Stimulated activated CD4-positive, alpha-beta T cell treated with anti-CD3 and anti-CD28 coated beads, Interleukin-15, amount 100 ng/mL, for 1 hour (primary cell): ENCODE data around the gene PDAP1.
"Not testable (repeated sequence)": the region's sequence is repeated elsewhere in the genome, so short reads cannot be mapped to it uniquely, and the experiment has no call there.

Source experiments
- DNase-seq, 2 donors: peaks; one replicate each; pipeline ENCODE4 v3.0.0-alpha.2; 2020; ENCODE audit warnings: low read depth in 1 of 2, low spot score in 1 of 2

Gene PDAP1, protein sequence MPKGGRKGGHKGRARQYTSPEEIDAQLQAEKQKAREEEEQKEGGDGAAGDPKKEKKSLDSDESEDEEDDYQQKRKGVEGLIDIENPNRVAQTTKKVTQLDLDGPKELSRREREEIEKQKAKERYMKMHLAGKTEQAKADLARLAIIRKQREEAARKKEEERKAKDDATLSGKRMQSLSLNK

DNA sequence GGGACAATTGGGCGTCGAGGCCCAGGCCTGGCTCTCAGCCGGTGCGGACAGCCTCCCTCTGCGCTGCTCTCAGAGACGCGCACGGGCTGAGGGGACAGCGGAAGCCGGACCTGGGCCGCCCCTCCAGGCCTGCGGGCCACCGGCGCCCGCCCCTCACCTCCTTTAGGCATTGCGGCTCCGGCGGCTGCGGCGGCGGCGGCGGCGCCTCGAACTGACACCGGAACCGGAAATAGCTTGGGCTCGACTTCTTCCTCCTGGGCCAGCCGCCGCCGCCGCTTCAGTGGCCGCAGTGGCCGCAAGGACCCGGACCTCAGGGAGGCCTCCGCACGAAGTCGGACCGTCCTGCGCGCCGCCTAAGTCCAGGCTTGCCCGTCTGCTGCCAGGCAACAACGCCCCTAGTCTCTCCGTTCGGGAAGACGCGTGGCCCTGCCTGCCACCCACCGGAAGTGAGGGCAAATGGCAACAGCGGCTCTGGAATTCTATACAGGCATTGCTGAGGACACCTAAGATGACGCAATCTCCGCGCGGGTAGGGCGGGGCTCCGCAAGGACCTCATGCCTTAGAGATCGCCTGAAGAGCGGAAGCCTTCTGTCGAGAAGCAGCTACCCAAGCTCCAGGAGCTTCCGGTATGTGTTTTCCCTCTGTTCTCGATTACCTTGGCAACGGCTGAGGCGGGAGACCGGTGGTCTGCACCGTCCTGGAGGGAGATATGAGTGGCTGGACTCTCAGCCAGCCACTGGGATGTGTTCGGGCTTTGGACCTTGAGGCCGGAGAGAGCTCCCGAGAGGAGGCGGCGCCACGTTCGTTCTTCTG lies at the start of gene PDAP1, which contains the start of gene BUD31:
Gene PDAP1 (minus strand): TSS at position 219 of the 813 bp plus-strand sequence. CDS start 49 bp downstream, at position 170.
Gene BUD31 (plus strand): TSS at position 591 of the 813 bp plus-strand sequence. CDS start 2,124 bp downstream, outside the sequence.
- peak; percentile 83 to 92 for DNase-seq

DNA sequence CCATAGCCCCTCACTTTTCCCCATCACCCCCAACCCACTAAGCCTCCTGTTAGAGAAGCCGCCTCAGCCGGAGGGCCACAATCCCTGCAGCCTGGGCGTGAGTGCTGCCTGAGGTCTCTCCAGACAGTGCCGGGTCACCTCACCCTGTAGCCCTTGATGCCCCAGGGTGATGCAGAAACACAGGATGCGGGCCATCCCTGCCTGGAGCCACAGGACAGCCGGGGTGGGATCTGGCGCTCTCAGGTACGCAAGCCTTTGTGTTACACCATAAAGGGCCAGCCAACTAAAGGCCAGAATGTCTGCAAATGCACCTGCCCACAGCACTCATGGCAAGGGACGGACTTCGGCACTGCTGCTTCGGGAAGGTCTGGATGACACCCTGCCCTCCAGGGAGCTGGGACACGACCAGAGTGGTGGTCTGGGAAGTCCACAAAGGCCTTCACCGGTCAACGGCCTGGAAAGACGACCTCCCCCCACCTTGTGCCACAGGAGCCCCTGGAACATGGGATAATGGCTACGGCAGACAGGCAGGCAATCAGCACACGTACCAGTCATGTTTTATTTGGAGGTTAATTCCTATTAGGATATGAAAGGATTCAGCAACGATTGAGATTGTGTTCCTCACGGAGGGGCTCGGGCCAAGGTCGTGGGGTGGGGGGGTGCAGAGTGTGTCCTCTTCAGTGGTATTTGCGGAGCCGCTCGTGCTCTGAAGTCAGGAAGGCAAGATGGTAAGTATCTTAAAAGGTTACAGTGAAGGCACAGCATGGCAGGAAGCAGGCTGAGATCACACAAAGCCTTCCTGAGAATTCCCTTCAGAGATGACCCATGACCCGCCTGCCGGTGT lies 49.5 kb upstream of the PDAP1 start:
- DNase-seq, result no peak

DNA sequence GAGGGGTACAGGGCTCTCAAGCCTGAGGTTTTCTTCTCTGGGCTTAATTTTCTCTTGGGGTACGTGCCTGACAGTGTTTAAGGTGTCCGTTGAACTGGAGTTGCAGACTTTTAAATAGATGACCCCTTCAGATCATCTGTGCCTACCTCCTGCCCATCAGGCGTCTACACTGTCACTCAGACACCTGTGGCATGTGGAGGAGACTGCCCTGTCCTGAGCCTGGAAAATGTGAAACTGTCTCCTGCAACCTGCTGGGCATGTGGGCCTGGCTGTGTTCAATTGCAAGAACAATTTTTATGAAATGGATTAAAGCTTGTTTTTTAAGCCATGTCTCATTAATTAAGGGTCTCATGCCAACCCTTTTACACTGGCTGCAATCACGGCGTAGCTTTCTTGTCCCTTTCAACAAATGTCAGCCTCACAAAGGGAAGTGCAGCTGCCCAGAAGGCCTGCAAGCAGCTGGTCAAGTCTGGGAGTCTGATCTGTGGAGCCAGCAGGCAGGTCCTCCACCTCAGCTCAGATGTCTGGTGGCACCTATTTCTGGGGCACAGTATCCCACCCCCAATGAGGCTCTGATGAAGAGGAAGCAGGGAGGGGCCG lies 48.8 kb upstream of the PDAP1 start:
- no peak for DNase-seq

DNA sequence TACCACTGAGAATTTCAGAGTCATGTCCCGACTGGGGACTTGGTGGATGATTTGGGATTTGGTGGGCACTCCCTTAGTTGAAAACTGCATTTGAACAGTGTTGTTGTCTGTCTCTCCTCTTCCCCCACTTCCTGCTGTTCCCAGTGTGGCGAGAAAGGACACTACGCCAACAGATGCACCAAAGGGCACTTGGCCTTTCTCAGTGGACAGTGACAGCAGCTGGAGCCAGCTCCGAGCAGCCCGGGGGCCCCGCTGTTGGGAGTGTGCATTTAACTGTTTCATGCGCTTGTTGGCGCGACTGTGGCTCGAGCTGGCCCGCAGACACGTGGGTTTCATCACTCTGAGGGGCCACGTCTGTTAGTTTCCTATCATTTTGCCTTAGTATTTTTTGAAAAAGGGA lies 47.9 kb upstream of the PDAP1 start:
- no peak for DNase-seq

DNA sequence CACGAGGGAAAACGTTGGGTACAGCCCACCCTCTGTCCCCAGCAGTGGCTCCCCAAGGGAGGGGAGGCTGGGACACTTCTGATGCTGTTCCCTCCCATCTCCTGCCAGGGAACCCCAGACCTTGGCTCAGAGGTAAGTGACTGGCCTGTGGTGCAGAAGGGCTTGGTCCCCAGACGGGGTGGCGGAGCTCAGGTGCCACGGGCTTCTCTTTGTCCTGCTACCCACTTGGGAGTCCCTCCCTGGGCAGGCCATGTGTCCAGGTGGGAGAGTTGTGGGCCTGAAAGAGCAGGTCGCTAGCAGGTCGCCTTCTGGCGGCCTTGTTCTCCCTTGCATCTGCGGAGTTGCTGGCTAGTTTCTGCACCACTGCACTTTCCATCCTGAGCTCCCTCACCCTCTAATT lies 47.5 kb upstream of the PDAP1 start:
- no peak for DNase-seq

DNA sequence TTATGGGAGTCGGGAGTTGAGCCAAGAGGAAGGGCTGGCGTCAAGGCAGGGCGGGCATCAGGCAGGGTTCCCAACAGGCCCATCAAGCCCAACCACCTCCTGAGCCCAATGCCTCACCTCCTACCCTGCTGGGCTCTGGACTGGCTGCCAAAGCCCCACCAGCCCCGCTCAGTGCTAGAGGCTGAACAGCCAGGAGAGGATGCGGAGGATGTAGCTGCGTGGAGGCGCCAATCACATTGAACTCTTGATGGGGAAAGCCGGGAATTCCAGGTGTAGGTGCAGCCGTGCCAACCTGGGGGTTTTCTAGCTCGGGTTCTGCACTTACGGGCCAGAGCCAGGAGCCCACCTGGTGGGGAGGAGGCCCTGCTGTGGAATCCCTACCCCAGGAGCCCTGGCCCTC lies 44.7 kb upstream of the PDAP1 start:
- no peak for DNase-seq

DNA sequence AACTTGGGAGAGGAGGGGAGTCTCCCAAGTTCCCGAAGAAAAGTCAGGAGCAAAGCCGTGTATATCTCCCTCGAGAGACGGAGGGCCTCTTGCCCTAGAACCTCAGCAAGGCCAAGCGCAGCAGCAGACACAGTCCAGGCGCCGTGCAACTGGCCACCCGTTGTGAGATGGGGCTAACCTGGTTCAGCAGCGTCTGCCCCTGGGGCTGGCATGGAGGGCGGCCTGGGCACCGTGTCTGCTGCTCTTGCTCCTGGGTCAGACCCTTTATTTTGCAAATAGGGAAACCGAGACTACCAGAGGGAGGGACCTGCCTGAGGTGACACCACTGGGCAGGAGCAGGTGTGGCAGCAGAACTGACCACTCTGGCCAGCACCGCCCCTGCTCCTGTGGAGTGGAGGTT lies 44.1 kb upstream of the PDAP1 start:
- no peak for DNase-seq

DNA sequence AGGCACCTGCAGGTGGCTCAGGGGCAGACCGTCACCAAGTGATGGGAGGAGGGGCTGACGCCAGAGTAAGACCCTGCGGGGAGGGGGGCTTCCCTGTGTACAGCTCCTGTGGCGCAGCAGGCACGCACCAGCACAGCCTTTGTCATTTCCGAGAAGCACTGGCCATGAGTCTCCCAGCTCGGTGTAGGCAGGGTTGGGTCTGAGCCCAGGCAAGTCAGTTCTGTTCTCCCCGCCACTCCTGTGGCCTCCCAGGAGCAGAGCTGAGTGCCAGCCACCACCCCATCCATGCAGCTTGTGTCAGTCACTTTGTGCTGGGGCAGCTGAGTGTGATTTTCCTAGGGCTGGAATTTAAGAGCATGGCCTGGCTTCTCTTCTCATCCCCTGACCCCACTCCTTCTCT lies 43.5 kb upstream of the PDAP1 start:
- DNase-seq, result no peak

DNA sequence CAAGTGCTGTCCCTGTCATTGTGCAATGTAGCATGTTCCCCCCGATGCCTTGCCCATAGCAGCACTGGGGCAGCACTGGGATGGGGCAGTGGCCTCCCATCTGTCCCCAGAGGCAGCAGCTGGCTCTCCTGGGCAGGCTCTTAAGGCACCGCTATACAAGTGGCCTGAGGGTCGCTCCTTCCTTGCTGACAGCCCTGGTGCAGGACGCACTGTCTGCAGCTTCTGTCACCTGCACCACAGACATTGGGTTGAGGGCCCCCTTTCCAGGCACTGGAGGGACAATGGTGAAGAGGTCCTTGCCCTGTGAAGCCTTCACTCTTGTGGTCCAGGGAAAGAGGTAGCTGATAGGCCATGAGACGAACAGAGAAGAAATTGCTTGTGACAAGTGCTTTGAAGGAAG lies 40.9 kb upstream of the PDAP1 start:
- no peak for DNase-seq

DNA sequence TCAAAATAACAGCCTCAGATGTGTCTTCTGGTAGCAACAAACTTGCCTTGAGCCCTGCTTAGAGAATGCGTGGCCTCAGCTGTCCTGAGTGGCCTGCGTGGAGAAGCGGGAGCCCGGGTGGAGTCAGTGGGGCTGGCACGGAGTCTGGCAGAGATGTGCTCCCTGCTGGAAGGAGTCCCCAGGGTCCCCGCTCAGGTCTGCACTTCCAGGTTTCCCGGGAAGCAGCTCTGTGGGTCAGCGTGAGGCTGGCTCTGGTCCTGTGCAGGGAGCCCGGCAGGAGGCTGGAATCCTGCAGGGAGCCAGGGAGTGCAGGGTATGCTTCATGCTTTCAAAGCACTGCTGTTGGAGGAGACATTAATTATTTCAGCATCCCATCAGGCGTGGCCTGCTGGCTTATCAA lies 40.5 kb upstream of the PDAP1 start:
- DNase-seq, result no peak

DNA sequence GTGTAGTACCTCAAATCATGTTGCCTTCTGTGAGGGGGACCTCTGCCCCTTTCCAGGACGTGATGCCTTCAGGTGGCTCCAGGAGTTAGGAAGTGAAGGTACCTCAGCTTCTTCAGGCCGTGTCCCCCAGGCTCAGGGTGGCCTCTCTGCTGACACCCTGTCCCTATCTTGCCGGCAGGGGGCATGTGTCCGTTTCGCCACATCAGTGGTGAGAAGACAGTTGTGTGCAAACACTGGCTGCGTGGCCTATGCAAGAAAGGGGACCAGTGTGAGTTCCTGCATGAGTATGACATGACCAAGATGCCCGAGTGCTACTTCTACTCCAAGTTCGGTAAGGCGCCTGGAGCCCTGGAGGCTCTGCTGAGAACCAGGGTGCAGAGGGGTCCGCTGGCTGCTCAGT lies 39.5 kb upstream of the PDAP1 start:
- no peak for DNase-seq

DNA sequence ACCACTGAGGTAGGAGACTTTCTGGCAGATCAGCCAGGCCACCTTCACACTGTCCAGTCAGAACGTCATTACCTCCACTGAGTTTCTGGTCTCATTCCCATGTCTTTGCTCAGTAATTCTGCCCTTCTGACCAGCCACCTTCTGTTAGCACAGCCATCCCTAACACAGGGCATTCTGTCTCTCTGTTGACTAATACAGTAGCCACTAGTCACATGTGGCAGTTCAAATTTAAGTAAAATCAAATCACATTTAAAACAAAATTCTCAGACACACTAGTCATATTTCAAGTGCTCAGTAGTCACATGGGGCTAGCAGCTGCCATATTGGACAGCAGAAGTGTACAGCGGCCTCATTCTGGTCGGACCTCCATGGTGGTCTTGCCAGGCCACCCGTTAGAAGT lies 37.7 kb upstream of the PDAP1 start:
- no peak for DNase-seq

DNA sequence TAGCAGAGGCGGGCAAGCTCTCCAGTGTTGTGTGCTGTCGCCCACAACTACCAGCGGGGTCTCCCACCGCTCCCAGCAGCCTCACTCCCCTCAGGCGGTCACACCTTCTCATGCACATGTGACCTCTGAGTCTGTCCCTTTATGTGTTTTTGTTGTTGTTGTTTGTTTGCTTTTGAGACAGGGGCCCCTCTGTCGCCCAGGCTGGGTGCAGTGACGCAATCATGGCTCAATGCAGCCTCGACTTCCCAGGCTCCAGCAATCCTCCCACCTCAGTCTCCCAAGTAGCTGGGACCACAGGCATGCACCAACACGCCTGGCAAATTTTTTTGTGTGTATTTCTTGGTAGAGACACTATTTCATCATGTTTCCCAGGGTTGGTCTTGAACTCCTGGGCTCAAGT lies 31.8 kb upstream of the PDAP1 start:
- DNase-seq, result no peak

DNA sequence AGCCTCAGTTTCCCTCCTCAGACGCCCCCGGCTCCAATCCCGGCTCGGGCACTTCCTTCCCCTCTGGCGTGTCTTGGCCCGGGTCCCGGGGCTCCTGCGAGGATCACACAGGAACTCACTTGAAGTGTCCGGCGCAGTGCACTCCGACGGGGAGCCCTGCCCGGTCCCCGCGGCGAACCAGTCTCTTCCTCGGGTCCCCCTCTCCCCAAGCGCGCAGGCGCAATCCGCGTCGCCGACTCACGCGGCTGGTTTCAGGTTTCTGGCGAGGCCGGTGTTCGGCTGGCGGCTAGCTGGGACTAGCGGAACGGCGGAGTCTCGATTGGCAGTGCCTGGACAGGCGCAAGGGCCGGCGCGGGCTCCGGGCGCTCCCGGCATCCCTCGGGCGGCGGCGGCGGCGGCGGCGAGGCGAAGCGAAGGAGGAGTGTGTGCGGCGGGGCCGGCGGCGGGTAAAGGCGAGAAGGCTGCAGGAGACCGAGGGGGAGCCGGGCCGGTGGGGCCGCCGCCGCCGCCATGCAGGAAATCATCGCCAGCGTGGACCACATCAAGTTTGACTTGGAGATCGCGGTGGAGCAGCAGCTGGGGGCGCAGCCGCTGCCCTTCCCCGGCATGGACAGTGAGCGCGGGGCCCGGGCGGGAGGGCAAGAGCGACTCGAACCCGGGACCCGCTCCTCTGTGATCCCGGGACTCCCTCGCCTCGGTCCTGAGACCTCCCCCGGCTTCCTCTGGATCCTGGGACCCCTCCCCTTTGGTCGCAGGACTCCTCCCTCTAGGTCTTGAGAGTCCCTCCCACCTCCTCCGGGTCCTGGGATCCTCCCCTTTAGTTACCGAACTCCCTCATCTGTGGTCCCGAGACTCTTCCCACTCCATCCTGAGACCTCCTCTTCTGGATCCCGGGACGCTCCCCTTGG lies 30.4 kb upstream of the PDAP1 start, which contains the start of the genes CPSF4 and PTCD1:
Gene CPSF4 (plus strand): TSS at position 371 of the 908 bp plus-strand sequence. CDS start 140 bp downstream, at position 511.
Gene PTCD1 (minus strand): TSS at position 226 of the 908 bp plus-strand sequence. CDS start 3,556 bp downstream, outside the sequence.
- peak; percentile 82 to 88 for DNase-seq

DNA sequence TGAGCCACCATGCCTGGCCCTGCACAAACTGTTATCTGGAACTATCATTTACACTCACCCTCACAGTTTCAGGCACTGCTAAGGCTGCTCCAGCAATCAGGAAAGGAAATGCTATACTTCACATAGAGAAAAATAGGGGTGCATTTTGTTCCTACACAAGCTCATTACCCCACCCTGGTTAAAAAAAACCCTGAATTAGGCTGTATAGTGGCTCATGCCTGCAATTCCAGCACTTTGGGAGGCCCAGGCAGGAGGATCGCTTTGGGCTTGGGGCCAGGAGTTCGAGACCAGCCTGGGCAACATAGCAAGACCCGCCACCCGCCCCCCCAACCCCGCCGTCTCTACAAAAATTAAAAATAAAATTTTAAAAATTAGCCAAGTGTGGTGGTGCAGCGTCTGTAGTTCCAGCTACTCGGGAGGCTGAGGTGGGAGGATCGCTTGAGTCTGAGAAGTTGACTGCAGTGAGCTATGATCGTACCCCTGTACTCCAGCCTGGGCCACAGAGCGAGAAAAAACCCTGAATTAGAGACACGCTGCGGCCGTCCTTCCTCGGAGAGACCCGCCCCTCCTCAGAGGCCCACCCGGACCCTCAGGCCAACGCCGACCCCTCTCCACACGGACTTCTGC lies 29.7 kb upstream of the PDAP1 start:
- DNase-seq, result no peak

DNA sequence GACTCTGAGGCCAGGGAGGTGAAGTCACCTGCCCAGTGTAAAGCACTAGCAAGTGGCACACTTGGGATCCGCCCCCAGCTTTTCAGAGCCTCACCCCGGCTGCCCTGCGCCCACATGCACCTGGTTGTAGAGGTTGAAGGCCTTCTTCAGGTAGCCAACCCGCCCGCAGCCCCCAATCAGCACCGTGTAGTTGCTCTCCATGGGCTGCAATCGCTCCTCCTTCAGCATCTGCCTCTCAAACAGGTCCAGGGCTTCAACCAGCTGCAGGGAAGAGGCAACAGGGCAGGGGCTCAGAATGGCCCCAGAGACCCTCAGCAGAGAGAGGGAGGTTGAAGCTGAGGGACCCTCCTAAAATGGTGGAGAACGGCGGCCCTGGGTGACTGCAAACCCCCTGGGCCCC lies 24.8 kb upstream of the PDAP1 start:
- no peak for DNase-seq

DNA sequence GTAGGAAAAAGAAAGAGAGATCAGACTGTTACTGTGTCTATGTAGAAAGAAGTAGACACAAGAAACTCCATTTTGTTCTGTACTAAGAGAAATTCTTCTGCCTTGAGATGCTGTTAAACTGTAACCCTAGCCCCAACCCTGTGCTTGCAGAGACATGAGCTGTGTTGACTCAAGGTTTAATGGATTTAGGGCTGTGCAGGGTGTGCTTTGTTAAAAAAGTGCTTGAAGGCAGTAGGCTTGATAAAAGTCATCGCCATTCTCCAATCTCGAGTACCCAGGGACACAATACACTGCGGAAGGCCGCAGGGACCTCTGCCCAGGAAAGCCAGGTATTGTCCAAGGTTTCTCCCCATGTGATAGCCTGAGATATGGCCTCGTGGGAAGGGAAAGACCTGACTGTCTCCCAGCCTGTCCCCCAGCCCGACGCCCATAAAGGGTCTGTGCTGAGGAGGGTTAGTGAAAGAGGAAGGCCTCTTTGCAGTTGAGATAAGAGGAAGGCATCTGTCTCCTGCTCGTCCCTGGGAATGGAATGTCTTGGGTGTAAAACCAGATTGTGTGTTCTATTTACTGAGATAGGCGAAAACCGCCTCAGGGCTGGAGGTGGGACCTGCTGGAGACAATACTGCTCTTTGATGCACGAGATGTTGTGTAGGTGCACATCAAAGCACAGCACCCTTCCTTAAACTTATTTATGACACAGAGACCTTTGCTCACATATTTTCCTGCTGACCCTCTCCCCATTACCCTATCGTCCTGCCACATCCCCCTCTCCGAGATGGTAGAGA lies 23.6 kb upstream of the PDAP1 start:
- not testable (repeated sequence) for DNase-seq

DNA sequence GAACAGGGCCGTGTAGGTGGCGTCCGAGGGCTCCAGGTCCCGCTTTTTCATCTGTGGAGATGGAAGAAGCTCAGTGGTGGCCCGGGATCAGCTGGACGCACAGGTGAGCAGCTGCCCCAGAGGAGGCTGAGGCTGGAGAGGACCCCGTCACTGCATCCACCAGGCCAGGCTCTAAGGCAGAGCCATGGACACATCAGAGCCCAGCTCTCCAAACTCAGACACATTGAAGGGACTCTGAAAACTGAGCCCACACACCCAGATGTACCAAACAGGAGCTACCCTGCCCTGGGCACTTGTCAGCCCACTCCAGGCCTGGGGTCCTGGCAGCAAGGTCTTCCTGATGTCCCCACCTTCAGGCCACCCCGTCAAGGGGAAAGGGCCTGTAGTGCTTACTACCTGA lies 21.4 kb upstream of the PDAP1 start:
- DNase-seq, result no peak
